ENCODE data around the gene LIPM. TPM values are rescaled to one million over a fixed set of nuclear protein-coding genes. Genes with fewer than 3 reads are reported as not detected.

Gene LIPM
- polyA plus RNA-seq, 3 donors = not detected

GRCh38 chr10:88759366-88760101 lies 43.0 kb upstream of the LIPM start, which contains the start of gene LIPN:
Gene LIPN (plus strand): TSS chr10:88760020. CDS start chr10:88761406, 1,386 bp downstream.
- Histone ChIP-seq H3K79me2 (ENCODE audit: insufficient read depth, low read length) (peaks cover 12% of the 10 kb centered on the region), H3K9me3 (replicated peaks in 1 of 2; ENCODE audit: control insufficient read depth in 1 of 2, insufficient read depth in 1 of 2, low read length in 2 of 2) (no peaks in the 10 kb centered on the region), H3K36me3 (replicated peaks in 1 of 2; ENCODE audit: control insufficient read depth in 1 of 2, insufficient read depth in 2 of 2, low read length in 2 of 2) (peaks cover 13 to 25% of the 10 kb centered on the region in 2 donors), H3K4me2 (replicated peaks; ENCODE audit: extremely low read depth, low read length, poor library complexity, severe bottlenecking) (peak within 1 kb of the TSS; percentile 66), H3K4me3 (replicated peaks in 1 of 3; ENCODE audit: low read depth in 2 of 3, low read length in 3 of 3) (peak within 1 kb of the TSS; percentile 38 to 74 (median 70)), H4K20me1 (ENCODE audit: insufficient read depth, low read length) (no peaks in the 10 kb centered on the region), H3K9ac (ENCODE audit: insufficient read depth, low read length, poor library complexity, severe bottlenecking) (peak within 1 kb of the TSS; percentile 63), H3K27me3 (ENCODE audit: control insufficient read depth in 2 of 2, insufficient read depth in 2 of 2, low read length in 2 of 2) (no peaks in the 10 kb centered on the region), H3K27ac (ENCODE audit: low read depth in 1 of 2, low read length in 2 of 2) (peak within 1 kb of the TSS; percentile 93 to 99), H3K4me1 (ENCODE audit: control insufficient read depth in 1 of 2, insufficient read depth in 2 of 2, low read length in 2 of 2) (peaks cover 18 to 41% of the 10 kb centered on the region in 2 donors), H2AFZ (ENCODE audit: insufficient read depth, low read depth, low read length, poor library complexity, severe bottlenecking) (peak within 1 kb of the TSS; percentile 48)
- 100% methylated on average over 2 of the region's 7 CpGs for WGBS (ENCODE audit: insufficient coverage)
- H3K36me3 Mint-ChIP-seq = peaks cover 25 to 28% of the 10 kb centered on the region in 2 donors
- peak within 1 kb of the TSS; percentile 66 to 93 for H3K4me3 Mint-ChIP-seq
- H3K9me3 Mint-ChIP-seq = no peaks in the 10 kb centered on the region
- TF ChIP-seq, protein P1, sequence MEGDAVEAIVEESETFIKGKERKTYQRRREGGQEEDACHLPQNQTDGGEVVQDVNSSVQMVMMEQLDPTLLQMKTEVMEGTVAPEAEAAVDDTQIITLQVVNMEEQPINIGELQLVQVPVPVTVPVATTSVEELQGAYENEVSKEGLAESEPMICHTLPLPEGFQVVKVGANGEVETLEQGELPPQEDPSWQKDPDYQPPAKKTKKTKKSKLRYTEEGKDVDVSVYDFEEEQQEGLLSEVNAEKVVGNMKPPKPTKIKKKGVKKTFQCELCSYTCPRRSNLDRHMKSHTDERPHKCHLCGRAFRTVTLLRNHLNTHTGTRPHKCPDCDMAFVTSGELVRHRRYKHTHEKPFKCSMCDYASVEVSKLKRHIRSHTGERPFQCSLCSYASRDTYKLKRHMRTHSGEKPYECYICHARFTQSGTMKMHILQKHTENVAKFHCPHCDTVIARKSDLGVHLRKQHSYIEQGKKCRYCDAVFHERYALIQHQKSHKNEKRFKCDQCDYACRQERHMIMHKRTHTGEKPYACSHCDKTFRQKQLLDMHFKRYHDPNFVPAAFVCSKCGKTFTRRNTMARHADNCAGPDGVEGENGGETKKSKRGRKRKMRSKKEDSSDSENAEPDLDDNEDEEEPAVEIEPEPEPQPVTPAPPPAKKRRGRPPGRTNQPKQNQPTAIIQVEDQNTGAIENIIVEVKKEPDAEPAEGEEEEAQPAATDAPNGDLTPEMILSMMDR (IDR thresholded peaks at IDR 0.05) = no peak
- H3K27ac Mint-ChIP-seq = peak within 1 kb of the TSS; percentile 99
- peak; percentile 98 to 99 (median 99) for DNase-seq
- no peaks in the 10 kb centered on the region for H3K27me3 Mint-ChIP-seq (ENCODE audit: low read depth in 3 of 3)
- H3K4me1 Mint-ChIP-seq = peaks cover 41% of the 10 kb centered on the region
- intact Hi-C loops (cut with micrococcal nuclease) = loop anchor here (2.0 to 5.0 kb wide), 2 partner anchors 31 to 33 kb away; no protein-coding TSS in a partner anchor

GRCh38 chr10:88762906-88763305 lies 39.6 kb upstream of the LIPM start:
- Mint-ChIP-seq H3K4me1 (peaks cover 60% of the 10 kb centered on the region), H3K9me3 (peaks cover 0 to 2% (median 0%) of the 10 kb centered on the region in 7 donors), H3K27ac (peak overlapping the region in 1 of 7 donors; percentile 24), H3K27me3 (ENCODE audit: low read depth in 3 of 3) (peaks cover 0 to 2% (median 0%) of the 10 kb centered on the region in 3 donors), H3K4me3 (no peak overlapping the region), H3K36me3 (peaks cover 33 to 35% of the 10 kb centered on the region in 2 donors)
- H2AFZ ChIP-seq (ENCODE audit: insufficient read depth, low read depth, low read length, poor library complexity, severe bottlenecking) = no peak overlapping the region
- peaks cover 12% of the 10 kb centered on the region for H3K79me2 ChIP-seq (ENCODE audit: insufficient read depth, low read length)
- H3K9ac ChIP-seq (ENCODE audit: insufficient read depth, low read length, poor library complexity, severe bottlenecking) = no peak overlapping the region
- no CpG with 5 or more reads among the region's 1 CpG for WGBS (ENCODE audit: insufficient coverage)
- no peak for DNase-seq
- TF ChIP-seq, protein P1 (IDR thresholded peaks at IDR 0.05) = no peak
- H4K20me1 ChIP-seq (ENCODE audit: insufficient read depth, low read length) = no peaks in the 10 kb centered on the region
- H3K27ac ChIP-seq (ENCODE audit: low read depth in 1 of 2, low read length in 2 of 2) = no peak overlapping the region
- peaks cover 17 to 33% of the 10 kb centered on the region in 2 donors for H3K36me3 ChIP-seq (replicated peaks in 1 of 2; ENCODE audit: control insufficient read depth in 1 of 2, insufficient read depth in 2 of 2, low read length in 2 of 2)
- no peaks in the 10 kb centered on the region for H3K27me3 ChIP-seq (ENCODE audit: control insufficient read depth in 2 of 2, insufficient read depth in 2 of 2, low read length in 2 of 2)
- no peak overlapping the region for H3K4me2 ChIP-seq (replicated peaks; ENCODE audit: extremely low read depth, low read length, poor library complexity, severe bottlenecking)
- H3K4me1 ChIP-seq (ENCODE audit: control insufficient read depth in 1 of 2, insufficient read depth in 2 of 2, low read length in 2 of 2) = peaks cover 35 to 75% of the 10 kb centered on the region in 2 donors
- no peaks in the 10 kb centered on the region for H3K9me3 ChIP-seq (replicated peaks in 1 of 2; ENCODE audit: control insufficient read depth in 1 of 2, insufficient read depth in 1 of 2, low read length in 2 of 2)
- H3K4me3 ChIP-seq (replicated peaks in 1 of 3; ENCODE audit: low read depth in 2 of 3, low read length in 3 of 3) = no peak overlapping the region
- intact Hi-C loops (cut with micrococcal nuclease) = no loop called here

Measured in CD14-positive monocyte (primary cell).